Measurements from ENCODE around the gene BSND.

The BSND gene

DNA sequence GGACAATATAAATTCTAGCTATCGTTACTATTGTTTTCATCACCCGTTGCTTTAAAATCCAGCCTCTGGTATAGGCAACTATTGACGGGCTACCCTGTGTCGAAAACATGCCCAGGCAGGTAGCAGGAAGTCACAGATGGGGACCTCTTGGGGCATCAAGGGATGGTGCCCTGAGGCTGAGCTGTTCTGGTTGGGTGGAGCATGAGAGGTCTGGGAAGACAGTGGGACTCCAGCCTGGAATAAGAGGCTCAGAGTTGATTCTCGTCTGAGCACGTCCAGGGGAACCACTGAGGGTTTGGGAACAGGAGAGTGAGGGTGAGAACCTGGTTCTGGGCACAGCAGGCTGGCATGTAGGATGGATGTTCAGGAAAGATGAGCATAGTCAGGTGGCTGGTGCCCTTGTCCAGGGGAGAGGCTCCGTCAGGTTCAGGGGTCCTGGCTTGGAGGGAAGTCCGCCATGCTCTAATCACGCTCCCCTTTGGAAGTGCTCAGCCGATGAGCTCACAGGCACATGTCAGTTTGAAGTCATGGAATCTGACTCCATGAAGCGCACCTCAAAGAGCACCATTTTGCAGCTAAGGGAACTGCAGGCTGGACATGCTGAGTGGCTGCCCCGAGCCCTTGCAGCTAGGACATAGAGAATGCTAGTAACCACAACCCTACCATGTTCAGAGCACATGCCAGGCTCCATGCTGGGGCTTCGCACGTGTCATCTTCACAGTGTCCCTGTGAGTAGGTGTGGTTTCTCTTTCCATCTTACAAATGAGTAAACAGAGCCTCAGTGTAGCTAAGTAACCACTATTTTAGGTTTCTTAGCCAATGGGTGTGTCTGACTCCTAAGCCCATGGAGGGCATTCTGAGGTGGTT is 61.6 kb downstream of the BSND start:
- DNase-seq (ENCODE audit: low read depth in 2 of 2) = no peak

DNA sequence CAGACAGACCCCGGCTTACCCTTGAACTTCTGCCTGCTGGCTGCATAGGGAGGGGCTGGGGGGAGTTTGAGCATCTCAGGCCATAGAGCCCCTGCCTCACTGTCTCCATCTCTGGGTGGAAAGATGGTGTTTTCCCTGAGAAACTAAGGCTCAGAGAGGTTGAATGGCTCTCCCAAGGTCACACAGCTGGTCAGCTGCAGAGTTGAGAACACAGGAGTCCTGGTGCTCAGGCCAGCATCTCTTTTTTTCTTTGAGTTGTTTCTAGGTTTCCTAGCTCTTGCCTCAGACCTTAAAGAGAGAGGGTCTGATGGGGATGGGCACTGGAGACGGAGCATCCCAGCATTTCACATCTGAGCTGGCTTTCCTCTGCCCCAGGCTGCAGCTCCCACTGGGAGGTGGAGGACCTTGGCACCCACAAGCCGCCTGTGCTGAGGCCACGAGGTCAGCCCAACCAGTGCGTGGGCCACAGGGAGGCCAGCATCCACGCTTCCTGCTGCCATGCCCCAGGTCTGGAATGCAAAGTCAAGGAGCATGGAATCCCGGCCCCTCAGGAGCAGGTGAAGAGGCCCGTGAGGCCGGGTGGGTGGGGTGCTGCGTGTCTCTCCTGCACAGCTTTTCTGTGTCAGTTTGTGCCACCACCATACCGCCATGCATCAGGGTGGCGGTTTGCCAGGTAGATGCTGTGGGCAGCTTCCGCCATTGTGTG is 62.4 kb downstream of the BSND start:
- DNase-seq (ENCODE audit: low read depth in 2 of 2) = no peak
